HUES6 (cell line): Measurements from ENCODE around the gene FBN2.

Experiments used
- H3K27ac ChIP-seq: 2 replicates; pipeline ENCODE4 v1.7.0; 2013; ENCODE audit warnings: low read depth, mild to moderate bottlenecking, low read length, inconsistent platforms
- H3K27me3 ChIP-seq: 2 replicates; pipeline ENCODE4 v1.6.1; 2013; ENCODE audit warnings: low read length; ENCODE audit not compliant: control insufficient read depth, insufficient read depth
- H3K36me3 ChIP-seq: 2 replicates; pipeline ENCODE4 v1.6.1; 2013; ENCODE audit warnings: low read length; ENCODE audit not compliant: control insufficient read depth, insufficient read depth
- H3K4me1 ChIP-seq: 2 replicates; pipeline ENCODE4 v1.6.1; 2013; ENCODE audit warnings: low read length; ENCODE audit not compliant: control insufficient read depth, insufficient read depth
- H3K4me3 ChIP-seq: 2 replicates; pipeline ENCODE4 v1.5.1; 2013; ENCODE audit warnings: low read depth, low read length
- H3K9ac ChIP-seq: one replicate; pipeline ENCODE4 v1.6.1; 2013; ENCODE audit warnings: mild to moderate bottlenecking, low read length
- H3K9me3 ChIP-seq: 2 replicates; pipeline ENCODE4 v1.6.1; 2013; ENCODE audit warnings: low read depth, low read length; ENCODE audit not compliant: control insufficient read depth, insufficient read depth

FBN2 gene

GRCh38 chr5:128478386-128479368 lies 59.4 kb downstream of the FBN2 start:
- no peaks in the 10 kb centered on the region for H3K27me3 ChIP-seq
- H3K27ac ChIP-seq = no peak overlapping the region
- H3K9me3 ChIP-seq = no peaks in the 10 kb centered on the region
- no peak overlapping the region for H3K4me3 ChIP-seq
- H3K9ac ChIP-seq = no peak overlapping the region
- H3K4me1 ChIP-seq = no peaks in the 10 kb centered on the region
- no peaks in the 10 kb centered on the region for H3K36me3 ChIP-seq

- H3K9me3 ChIP-seq = no peaks in the 10 kb centered on the region
- H3K4me1 ChIP-seq = no peaks in the 10 kb centered on the region
- H3K4me3 ChIP-seq = no peak overlapping the region
- no peak overlapping the region for H3K9ac ChIP-seq
- H3K27ac ChIP-seq = no peak overlapping the region
- no peaks in the 10 kb centered on the region for H3K36me3 ChIP-seq
- H3K27me3 ChIP-seq = no peaks in the 10 kb centered on the region
Measured at GRCh38 chr5:128477944-128478343, 60.1 kb downstream of the FBN2 start.

GRCh38 chr5:128475693-128476092 lies 62.4 kb downstream of the FBN2 start:
- Histone ChIP-seq H3K27ac (no peak overlapping the region), H3K36me3 (peaks cover 1% of the 10 kb centered on the region; the same call in 1 of the 2 replicates), H3K4me3 (no peak overlapping the region), H3K27me3 (no peaks in the 10 kb centered on the region), H3K4me1 (no peaks in the 10 kb centered on the region), H3K9me3 (no peaks in the 10 kb centered on the region), H3K9ac (no peak overlapping the region)

- Histone ChIP-seq H3K9ac (no peak overlapping the region), H3K27ac (no peak overlapping the region), H3K27me3 (no peaks in the 10 kb centered on the region), H3K4me3 (no peak overlapping the region), H3K9me3 (no peaks in the 10 kb centered on the region), H3K36me3 (peaks cover 3% of the 10 kb centered on the region; the same call in 1 of the 2 replicates), H3K4me1 (no peaks in the 10 kb centered on the region)
Measured at GRCh38 chr5:128472919-128473318, 65.1 kb downstream of the FBN2 start.

GRCh38 chr5:128472036-128472435 lies 66.0 kb downstream of the FBN2 start:
- Histone ChIP-seq H3K9ac (no peak overlapping the region), H3K27ac (no peak overlapping the region), H3K36me3 (peaks cover 3% of the 10 kb centered on the region; the same call in 1 of the 2 replicates), H3K4me3 (no peak overlapping the region), H3K27me3 (no peaks in the 10 kb centered on the region), H3K9me3 (no peaks in the 10 kb centered on the region), H3K4me1 (no peaks in the 10 kb centered on the region)

GRCh38 chr5:128470663-128471062 lies 67.4 kb downstream of the FBN2 start:
- no peak overlapping the region for H3K9ac ChIP-seq
- no peaks in the 10 kb centered on the region for H3K4me1 ChIP-seq
- peaks cover 3% of the 10 kb centered on the region; the same call in 1 of the 2 replicates for H3K36me3 ChIP-seq
- H3K27me3 ChIP-seq = no peaks in the 10 kb centered on the region
- no peak overlapping the region for H3K27ac ChIP-seq
- no peak overlapping the region for H3K4me3 ChIP-seq
- H3K9me3 ChIP-seq = no peaks in the 10 kb centered on the region

- Histone ChIP-seq H3K27me3 (no peaks in the 10 kb centered on the region), H3K9me3 (no peaks in the 10 kb centered on the region), H3K36me3 (peaks cover 5% of the 10 kb centered on the region; the same call in 1 of the 2 replicates), H3K4me1 (no peaks in the 10 kb centered on the region), H3K4me3 (no peak overlapping the region), H3K27ac (no peak overlapping the region), H3K9ac (no peak overlapping the region)
Measured at GRCh38 chr5:128469912-128470311, 68.1 kb downstream of the FBN2 start.

- H3K36me3 ChIP-seq = peaks cover 10% of the 10 kb centered on the region; the same call in 1 of the 2 replicates
- H3K4me3 ChIP-seq = no peak overlapping the region
- H3K27ac ChIP-seq = no peak overlapping the region
- no peaks in the 10 kb centered on the region for H3K4me1 ChIP-seq
- H3K9ac ChIP-seq = no peak overlapping the region
- no peaks in the 10 kb centered on the region for H3K27me3 ChIP-seq
- no peaks in the 10 kb centered on the region for H3K9me3 ChIP-seq
Measured at GRCh38 chr5:128466980-128467379, 71.1 kb downstream of the FBN2 start.

GRCh38 chr5:128466554-128466953 lies 71.5 kb downstream of the FBN2 start:
- no peaks in the 10 kb centered on the region for H3K9me3 ChIP-seq
- no peaks in the 10 kb centered on the region for H3K27me3 ChIP-seq
- no peak overlapping the region for H3K4me3 ChIP-seq
- no peak overlapping the region for H3K9ac ChIP-seq
- no peak overlapping the region for H3K27ac ChIP-seq
- no peaks in the 10 kb centered on the region for H3K4me1 ChIP-seq
- H3K36me3 ChIP-seq = peaks cover 10% of the 10 kb centered on the region; the same call in 1 of the 2 replicates

GRCh38 chr5:128464596-128464995 lies 73.4 kb downstream of the FBN2 start:
- Histone ChIP-seq H3K4me1 (no peaks in the 10 kb centered on the region), H3K27me3 (no peaks in the 10 kb centered on the region), H3K27ac (no peak overlapping the region), H3K9ac (no peak overlapping the region), H3K9me3 (no peaks in the 10 kb centered on the region), H3K4me3 (no peak overlapping the region), H3K36me3 (peaks cover 7% of the 10 kb centered on the region; the same call in 1 of the 2 replicates)

- Histone ChIP-seq H3K36me3 (peaks cover 7% of the 10 kb centered on the region; the same call in 1 of the 2 replicates), H3K27ac (no peak overlapping the region), H3K27me3 (no peaks in the 10 kb centered on the region), H3K4me3 (no peak overlapping the region), H3K9me3 (no peaks in the 10 kb centered on the region), H3K4me1 (no peaks in the 10 kb centered on the region), H3K9ac (no peak overlapping the region)
Measured at GRCh38 chr5:128462330-128462729, 75.7 kb downstream of the FBN2 start.
